C4-2B (cell line): ENCODE measurements around the gene TMEM59.

Experiments
- H3K27ac ChIP-seq: fragments of 450-650 bp; 2 replicates; pipeline ENCODE4 v1.5.1; 2017
- CTCF ChIP-seq: fragments of 450-650 bp; conservative IDR thresholded peaks from 2 replicates; pipeline ENCODE4 v1.5.1; 2017; ENCODE audit warnings: mild to moderate bottlenecking
- ZFX ChIP-seq: fragments of 450-650 bp; IDR thresholded peaks from 2 replicates; pipeline ENCODE4 v1.6.1; 2017

Gene TMEM59

GRCh38 chr1:54077359-54077758 lies 24.4 kb upstream of the TMEM59 start:
- no peak for TF ChIP-seq CTCF
- TF ChIP-seq ZFX, result no peak
- peak overlapping the region; percentile 65; the same call in 1 of the 2 replicates for H3K27ac ChIP-seq

GRCh38 chr1:54070171-54070837 lies 17.3 kb upstream of the TMEM59 start:
- no peak overlapping the region for H3K27ac ChIP-seq
- no peak for TF ChIP-seq ZFX
- TF ChIP-seq CTCF, result peak; percentile 94

- no peak overlapping the region for H3K27ac ChIP-seq
- TF ChIP-seq ZFX (no peak), CTCF (no peak)
Observed at GRCh38 chr1:54069791-54070170, 16.8 kb upstream of the TMEM59 start.

DNA sequence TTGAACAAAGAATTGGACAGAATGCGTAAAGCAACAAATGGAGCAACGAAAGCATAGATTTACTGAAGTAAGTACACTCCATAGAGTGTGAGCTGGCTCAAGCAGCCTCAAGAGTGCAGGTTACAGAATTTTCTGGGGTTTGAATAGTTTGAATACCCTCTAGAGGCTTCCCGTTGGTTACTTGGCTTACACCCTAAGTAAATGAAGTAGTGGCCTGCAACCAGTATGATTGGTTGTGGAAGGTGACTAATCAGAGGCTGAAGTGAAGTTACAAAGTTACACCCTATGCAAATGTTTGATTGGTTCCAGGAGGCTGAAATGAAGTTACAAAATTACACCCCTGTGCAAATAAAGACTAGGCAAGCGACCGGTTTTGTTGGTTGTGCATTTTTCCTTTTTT lies 11.3 kb upstream of the TMEM59 start:
- no peak overlapping the region for H3K27ac ChIP-seq
- TF ChIP-seq CTCF (no peak), ZFX (no peak)

- H3K27ac ChIP-seq, result no peak overlapping the region; the same call in 1 of the 2 replicates
- TF ChIP-seq CTCF (no peak), ZFX (no peak)
Observed at GRCh38 chr1:54054438-54054749, 1.4 kb upstream of the TMEM59 start.

DNA sequence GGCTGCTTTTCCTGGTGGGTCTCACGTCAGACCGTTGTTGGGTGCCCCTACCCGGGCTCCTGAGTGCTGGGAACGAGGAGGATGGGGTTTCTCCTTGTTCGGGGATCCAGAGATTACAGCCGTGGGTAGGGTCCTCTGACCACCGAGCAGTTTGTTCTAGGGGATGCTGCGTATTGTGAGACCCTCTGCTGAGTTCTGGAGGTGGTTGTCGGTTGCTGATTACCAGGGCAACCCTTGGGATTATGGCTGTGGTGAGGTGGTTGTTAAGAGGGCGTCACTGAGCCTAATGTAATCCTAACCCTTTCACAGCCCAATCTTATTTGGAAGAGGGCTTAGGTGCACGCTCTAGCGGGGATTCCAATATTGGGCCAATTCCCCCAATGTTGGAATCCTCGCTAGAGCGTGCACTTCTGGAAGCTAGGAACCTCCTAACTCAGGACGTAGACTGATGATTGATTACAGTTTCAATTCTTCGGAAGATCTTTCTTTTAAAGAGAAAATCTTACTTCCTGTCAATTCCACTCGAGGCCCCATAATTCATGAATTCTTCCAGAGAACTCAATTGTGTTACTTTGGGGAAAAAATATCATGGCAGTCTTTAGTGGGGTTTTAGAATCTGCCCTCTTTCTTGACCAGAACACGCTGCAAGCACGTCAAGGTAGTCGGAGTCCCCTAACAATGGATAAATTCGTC lies 887 bp upstream of the TMEM59 start:
- H3K27ac ChIP-seq, result peak overlapping the region; percentile 79

More for the DNA sequence above, 887 bp upstream of the TMEM59 start:
- TF ChIP-seq ZFX (no peak), CTCF (no peak)
